HepG2 (cell line): ENCODE measurements around the gene ZBTB44. TPM values are rescaled to one million over a fixed set of nuclear protein-coding genes. Genes with fewer than 3 reads are reported as not detected.

ENCODE experiments used
- ARHGAP35 ChIP-seq: sonication (generic); formaldehyde crosslinking; IDR thresholded peaks from 2 replicates; pipeline ENCODE4 v1.9.0; 2022; ENCODE audit warnings: mild to moderate bottlenecking, inconsistent platforms, moderate library complexity, missing genetic modification reagents, borderline replicate concordance
- ASH2L ChIP-seq: fragments of 300-600, 200-600 bp; sonication (generic); IDR thresholded peaks from 2 replicates; pipeline ENCODE4 v1.7.0; 2017; ENCODE audit warnings: low read depth, mild to moderate bottlenecking, moderate library complexity, mixed read lengths, low read length; ENCODE audit not compliant: insufficient read length
- CEBPZ ChIP-seq: IDR thresholded peaks from 2 replicates; pipeline ENCODE4 v1.6.1; 2012; ENCODE audit warnings: low read length, improper control_type of control experiment
- CENPBD1 ChIP-seq: sonication (generic); formaldehyde crosslinking; IDR thresholded peaks from 2 replicates; pipeline ENCODE4 v1.8.0; 2022; ENCODE audit warnings: missing genetic modification reagents, low read depth, mild to moderate bottlenecking, borderline replicate concordance
- EED ChIP-seq: sonication (generic); formaldehyde crosslinking; IDR thresholded peaks from 2 replicates; pipeline ENCODE4 v1.5.0; 2020; ENCODE audit warnings: mild to moderate bottlenecking, missing genetic modification reagents
- FOXO1 ChIP-seq: sonication (generic); formaldehyde crosslinking; IDR thresholded peaks from 2 replicates; pipeline ENCODE4 v1.4.0; 2020; ENCODE audit warnings: missing genetic modification reagents
- HDAC2 ChIP-seq: sonication (generic); formaldehyde crosslinking; IDR thresholded peaks from 2 replicates; pipeline ENCODE4 v1.4.0; 2020; ENCODE audit warnings: missing genetic modification reagents
- HMG20B ChIP-seq: conservative IDR thresholded peaks from 2 replicates; pipeline ENCODE4 v1.6.1; 2016; ENCODE audit warnings: missing genetic modification reagents, missing compliant biosample characterization
- IKZF1 ChIP-seq: fragments of 450-650 bp; IDR thresholded peaks from 2 replicates; pipeline ENCODE4 v1.7.1; 2016
- IRF2 ChIP-seq: IDR thresholded peaks from 2 replicates; pipeline ENCODE4 v1.6.1; 2018; ENCODE audit warnings: missing genetic modification reagents, missing compliant biosample characterization
- KMT2A ChIP-seq: sonication (generic); formaldehyde crosslinking; IDR thresholded peaks from 2 replicates; pipeline ENCODE4 v1.4.0; 2020; ENCODE audit warnings: missing genetic modification reagents
- NFATC3 ChIP-seq: sonication (generic); formaldehyde crosslinking; IDR thresholded peaks from 2 replicates; pipeline ENCODE4 v1.5.1; 2020; ENCODE audit warnings: mild to moderate bottlenecking, missing genetic modification reagents
- RAD51 ChIP-seq: fragments of 450-650 bp; IDR thresholded peaks from 2 replicates; pipeline ENCODE4 v1.6.1; 2016; ENCODE audit warnings: borderline replicate concordance
- SNAPC5 ChIP-seq: sonication (generic); formaldehyde crosslinking; IDR thresholded peaks from 2 replicates; pipeline ENCODE4 v1.8.1; 2023; ENCODE audit warnings: mild to moderate bottlenecking, missing genetic modification reagents, borderline replicate concordance
- SP4 ChIP-seq: sonication (generic); formaldehyde crosslinking; IDR thresholded peaks from 2 replicates; pipeline ENCODE4 v1.8.1; 2023; ENCODE audit warnings: mild to moderate bottlenecking, missing genetic modification reagents
- THYN1 ChIP-seq: sonication (generic); formaldehyde crosslinking; IDR thresholded peaks from 2 replicates; pipeline ENCODE4 v1.8.1; 2023; ENCODE audit warnings: low read depth, mild to moderate bottlenecking, moderate library complexity, missing genetic modification reagents, borderline replicate concordance
- XRCC5 ChIP-seq: fragments of 200-400 bp; formaldehyde crosslinking; optimal IDR thresholded peaks from 2 replicates; pipeline ENCODE3; 2017; ENCODE audit warnings: mild to moderate bottlenecking, low read length
- ZEB1 ChIP-seq: IDR thresholded peaks from 2 replicates; pipeline ENCODE4 v1.6.1; 2012; ENCODE audit warnings: mild to moderate bottlenecking, low read depth, inconsistent platforms; ENCODE audit not compliant: insufficient replicate concordance
- ZNF138 ChIP-seq: sonication (generic); formaldehyde crosslinking; IDR thresholded peaks from 2 replicates; pipeline ENCODE4 v1.5.0; 2020; ENCODE audit warnings: mild to moderate bottlenecking, low read depth, missing genetic modification reagents
- ZNF232 ChIP-seq: sonication (generic); formaldehyde crosslinking; IDR thresholded peaks from 2 replicates; pipeline ENCODE4 v1.4.0; 2020; ENCODE audit warnings: missing genetic modification reagents, borderline replicate concordance
- ZNF280B ChIP-seq: sonication (generic); formaldehyde crosslinking; IDR thresholded peaks from 2 replicates; pipeline ENCODE4 v1.5.0; 2020; ENCODE audit warnings: missing genetic modification reagents, mild to moderate bottlenecking, borderline replicate concordance
- ZNF431 ChIP-seq: sonication (generic); formaldehyde crosslinking; IDR thresholded peaks from 2 replicates; pipeline ENCODE4 v1.9.0; 2022; ENCODE audit warnings: missing genetic modification reagents, low read depth, mild to moderate bottlenecking, borderline replicate concordance
- ZNF503 ChIP-seq: sonication (generic); formaldehyde crosslinking; IDR thresholded peaks from 2 replicates; pipeline ENCODE4 v1.4.0; 2020; ENCODE audit warnings: missing genetic modification reagents
- ZNF713 ChIP-seq: sonication (generic); formaldehyde crosslinking; IDR thresholded peaks from 2 replicates; pipeline ENCODE4 v1.4.0; 2020; ENCODE audit warnings: mild to moderate bottlenecking, missing genetic modification reagents
- polyA plus RNA-seq, 8 experiments: library from polyadenylated mRNA; depleted of rRNA in 3 of 8; stranded (reverse) in 7 of 8; unstranded in 1 of 8; fragments of >200 nt; fragmentation: Illumina TruSeq in 4 of 8; extraction: Trizol in 4 of 8; gene quantifications; 2 replicates each; pipeline versions ENCODE4 v1.2.1 to v1.2.3, GENCODE V29; 2011 to 2016; ENCODE audit warnings: low read depth in 4 of 8, missing spikeins in 1 of 8, mixed read lengths in 1 of 8; ENCODE audit not compliant: insufficient read depth in 1 of 8
- total RNA-seq, 5 experiments: library from RNA; depleted of rRNA; stranded (reverse); fragments of >200 nt; fragmentation: Illumina TruSeq; extraction: Trizol; gene quantifications; 2 replicates each; pipeline ENCODE4 v1.2.3, GENCODE V29; 2016; ENCODE audit warnings: low read depth in 1 of 5

Gene ZBTB44
- total and polyA plus RNA-seq, 2 of the 13 experiments (the other 11 are each of a cell fraction or from before 2014, with no cell fraction given) = 22.8 to 23.6 TPM

GRCh38 chr11:130314184-130314749 lies 450 bp downstream of the ZBTB44 start (continued):
- TF ChIP-seq SP4 (CRISPR knock-in tag) (no peak), KMT2A (CRISPR knock-in tag) (0 out of 2 replicates have a peak, but pooled peaks have one; percentile 60), ZNF713 (CRISPR knock-in tag) (no peak), ASH2L (peak; percentile 66), ZNF431 (CRISPR knock-in tag) (peak; percentile 35; the same call in 1 of the 2 replicates), THYN1 (CRISPR knock-in tag) (no peak), FOXO1 (CRISPR knock-in tag) (no peak), ARHGAP35 (CRISPR knock-in tag) (0 out of 2 replicates have a peak, but pooled peaks have one; percentile 44), EED (CRISPR knock-in tag) (peak; percentile 71; the same call in 1 of the 2 replicates), IKZF1 (no peak), XRCC5 (no peak), RAD51 (no peak), ZNF280B (CRISPR knock-in tag) (no peak), ZNF138 (no peak), ZEB1 (no peak), ZNF503 (CRISPR knock-in tag) (no peak), CENPBD1 (CRISPR knock-in tag) (no peak), IRF2 (CRISPR knock-in tag) (no peak), HMG20B (no peak), CEBPZ (no peak), ZNF232 (no peak), NFATC3 (CRISPR knock-in tag) (no peak), HDAC2 (CRISPR knock-in tag) (no peak), SNAPC5 (no peak)
